IPS DF 6.9 (cell line): ENCODE data around the gene RASA3.

Source experiments
- DNase-seq: peaks from one replicate; pipeline ENCODE4 v3.0.0-alpha.2; 2013; ENCODE audit warnings: low read depth, low spot score
- H3K27ac ChIP-seq: one replicate; pipeline ENCODE4 v1.5.1; 2013; ENCODE audit warnings: low read length, control low read depth
- H3K27me3 ChIP-seq: 2 replicates; pipeline ENCODE4 v1.6.1; 2013; ENCODE audit warnings: mild to moderate bottlenecking, low read length; ENCODE audit not compliant: control insufficient read depth, insufficient read depth
- H3K36me3 ChIP-seq: 2 replicates; pipeline ENCODE4 v1.6.1; 2013; ENCODE audit warnings: low read length; ENCODE audit not compliant: control insufficient read depth, insufficient read depth
- H3K4me1 ChIP-seq: 2 replicates; pipeline ENCODE4 v1.6.1; 2013; ENCODE audit warnings: low read length; ENCODE audit not compliant: control insufficient read depth, insufficient read depth
- H3K4me3 ChIP-seq: 2 replicates; pipeline ENCODE4 v1.5.1; 2013; ENCODE audit warnings: mild to moderate bottlenecking, low read length
- H3K9me3 ChIP-seq: 2 replicates; pipeline ENCODE4 v1.6.1; 2013; ENCODE audit warnings: low read length, inconsistent platforms; ENCODE audit not compliant: control insufficient read depth, insufficient read depth
- WGBS: extraction: QIAGEN DNeasy Blood & Tissue Kit; methylation state at CpG from one replicate; pipeline ENCODE4 v1.1.7; 2013; ENCODE audit warnings: mixed read lengths, missing lambda C conversion rate; ENCODE audit not compliant: insufficient read length, insufficient coverage; 5-methylcytosine and 5-hydroxymethylcytosine counted together

The RASA3 gene

DNA sequence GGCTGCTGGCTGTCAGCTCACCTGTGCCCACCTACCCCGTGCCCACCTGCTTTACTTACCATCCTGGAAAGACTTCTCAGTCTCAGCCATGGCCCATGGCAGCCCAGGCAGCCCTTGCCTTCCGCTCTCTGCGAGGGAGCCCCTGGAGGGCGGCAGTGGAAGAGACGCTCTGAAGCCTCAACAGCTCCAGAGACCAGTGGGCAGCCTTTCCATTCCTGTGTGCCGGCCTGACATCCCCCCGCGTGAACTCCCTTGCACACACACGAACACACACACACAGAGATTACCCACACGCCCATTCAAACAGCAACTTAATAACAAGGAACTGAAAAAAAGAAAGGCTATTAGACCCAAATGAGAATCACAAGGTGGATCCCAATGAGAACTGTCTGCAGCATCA, 14.2 kb upstream of the RASA3 start:
- Histone ChIP-seq H3K27ac (no peak overlapping the region), H3K36me3 (no peaks in the 10 kb centered on the region; the same call in 1 of the 2 replicates), H3K4me1 (no peaks in the 10 kb centered on the region), H3K4me3 (no peak overlapping the region), H3K9me3 (no peaks in the 10 kb centered on the region), H3K27me3 (no peaks in the 10 kb centered on the region)
- DNase-seq = no peak
- no CpG with 5 or more reads among the region's 10 CpGs for WGBS

DNA sequence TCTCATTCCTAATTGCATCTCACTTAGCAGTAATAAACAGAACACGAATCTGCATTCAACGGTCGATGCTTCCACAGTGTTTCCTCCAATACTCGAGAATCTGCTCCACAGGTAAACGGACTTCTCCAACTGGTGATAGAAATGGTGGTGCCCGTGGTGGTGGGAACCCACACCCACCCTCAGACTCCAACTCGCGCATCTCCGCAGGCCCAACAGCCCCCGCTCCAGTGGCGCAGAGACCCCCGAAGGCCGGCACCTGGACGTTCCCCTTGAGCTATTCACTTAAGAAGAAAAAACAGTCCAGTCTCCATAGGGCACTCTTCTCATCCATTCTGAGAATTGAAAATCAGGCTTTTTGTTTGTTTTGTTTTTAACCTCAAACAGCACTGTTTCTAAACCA, 13.8 kb upstream of the RASA3 start:
- WGBS = no CpG with 5 or more reads among the region's 14 CpGs
- H3K36me3 ChIP-seq = no peaks in the 10 kb centered on the region; the same call in 1 of the 2 replicates
- no peak for DNase-seq
- no peak overlapping the region for H3K27ac ChIP-seq
- no peaks in the 10 kb centered on the region for H3K4me1 ChIP-seq
- H3K4me3 ChIP-seq = no peak overlapping the region
- H3K9me3 ChIP-seq = no peaks in the 10 kb centered on the region
- H3K27me3 ChIP-seq = no peaks in the 10 kb centered on the region

DNA sequence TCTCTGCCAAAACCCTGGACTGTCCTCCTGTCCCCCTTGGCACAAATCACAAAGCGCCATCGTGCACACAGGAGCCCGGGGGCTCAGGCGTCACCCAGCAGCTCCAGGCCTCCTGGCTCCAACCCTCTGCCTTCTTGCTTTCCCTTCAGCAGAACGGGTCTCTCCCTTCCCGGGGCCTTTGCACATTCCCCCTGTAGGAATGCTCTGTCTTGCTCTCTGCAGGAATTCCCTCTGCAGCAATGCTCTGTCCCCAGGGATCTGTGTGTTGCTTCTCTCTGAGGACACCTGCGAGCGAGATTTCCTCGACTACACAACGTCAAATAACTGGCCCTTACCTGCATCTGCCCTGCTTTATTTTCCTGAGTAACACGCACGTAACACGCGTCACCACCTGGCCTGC, 13.3 kb upstream of the RASA3 start:
- no peak for DNase-seq
- Histone ChIP-seq H3K4me1 (no peaks in the 10 kb centered on the region), H3K36me3 (no peaks in the 10 kb centered on the region; the same call in 1 of the 2 replicates), H3K27me3 (no peaks in the 10 kb centered on the region), H3K4me3 (no peak overlapping the region), H3K9me3 (no peaks in the 10 kb centered on the region), H3K27ac (no peak overlapping the region)
- no CpG with 5 or more reads among the region's 14 CpGs for WGBS

- H3K27me3 ChIP-seq = no peaks in the 10 kb centered on the region
- no peaks in the 10 kb centered on the region; the same call in 1 of the 2 replicates for H3K36me3 ChIP-seq
- no peak for DNase-seq
- no peaks in the 10 kb centered on the region for H3K9me3 ChIP-seq
- no peaks in the 10 kb centered on the region for H3K4me1 ChIP-seq
- WGBS = no CpG with 5 or more reads among the region's 3 CpGs
- no peak overlapping the region for H3K4me3 ChIP-seq
- no peak overlapping the region for H3K27ac ChIP-seq
Observed at GRCh38 chr13:114145256-114145655, 12.8 kb upstream of the RASA3 start.

DNA sequence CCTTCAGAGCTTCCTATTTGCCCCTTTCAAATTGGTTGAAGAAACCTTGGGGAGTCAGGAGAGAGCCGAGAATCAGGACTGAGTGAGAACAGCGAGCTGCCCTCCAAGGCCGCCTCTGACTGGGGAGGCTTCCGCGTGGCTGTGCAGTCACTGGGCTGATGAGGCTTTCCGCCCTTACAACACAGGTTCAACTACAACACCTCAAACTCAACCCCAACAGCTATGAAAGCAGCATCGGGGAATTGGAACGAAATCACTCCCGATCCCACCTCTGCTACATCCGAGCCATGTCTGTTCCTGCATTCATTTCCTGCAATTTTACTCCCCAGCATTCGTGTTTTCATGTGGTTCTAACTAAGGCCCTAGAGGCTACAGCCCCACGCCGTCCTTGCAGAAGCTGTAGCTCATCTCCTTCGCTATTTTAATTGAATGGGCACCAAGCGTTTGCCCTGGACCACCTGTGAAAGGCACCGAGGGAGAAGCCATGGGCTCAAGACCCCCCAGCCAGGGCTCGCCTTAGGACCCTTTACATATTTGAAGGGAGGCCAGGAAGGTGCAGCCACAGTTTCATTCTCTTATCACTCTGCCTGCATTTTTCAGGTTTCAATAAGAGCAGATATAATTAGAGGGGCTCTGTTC, 12.3 kb upstream of the RASA3 start:
- H3K36me3 ChIP-seq = no peaks in the 10 kb centered on the region; the same call in 1 of the 2 replicates
- no peaks in the 10 kb centered on the region for H3K4me1 ChIP-seq
- no peak overlapping the region for H3K27ac ChIP-seq
- H3K4me3 ChIP-seq = no peak overlapping the region
- H3K9me3 ChIP-seq = no peaks in the 10 kb centered on the region
- H3K27me3 ChIP-seq = no peaks in the 10 kb centered on the region
- no CpG with 5 or more reads among the region's 17 CpGs for WGBS
- DNase-seq = no peak

GRCh38 chr13:114143806-114144605, 11.6 kb upstream of the RASA3 start:
- no peaks in the 10 kb centered on the region for H3K27me3 ChIP-seq
- no CpG with 5 or more reads among the region's 24 CpGs for WGBS
- no peaks in the 10 kb centered on the region for H3K4me1 ChIP-seq
- no peak overlapping the region for H3K4me3 ChIP-seq
- no peak overlapping the region for H3K27ac ChIP-seq
- no peaks in the 10 kb centered on the region; the same call in 1 of the 2 replicates for H3K36me3 ChIP-seq
- no peak for DNase-seq
- no peaks in the 10 kb centered on the region for H3K9me3 ChIP-seq

DNA sequence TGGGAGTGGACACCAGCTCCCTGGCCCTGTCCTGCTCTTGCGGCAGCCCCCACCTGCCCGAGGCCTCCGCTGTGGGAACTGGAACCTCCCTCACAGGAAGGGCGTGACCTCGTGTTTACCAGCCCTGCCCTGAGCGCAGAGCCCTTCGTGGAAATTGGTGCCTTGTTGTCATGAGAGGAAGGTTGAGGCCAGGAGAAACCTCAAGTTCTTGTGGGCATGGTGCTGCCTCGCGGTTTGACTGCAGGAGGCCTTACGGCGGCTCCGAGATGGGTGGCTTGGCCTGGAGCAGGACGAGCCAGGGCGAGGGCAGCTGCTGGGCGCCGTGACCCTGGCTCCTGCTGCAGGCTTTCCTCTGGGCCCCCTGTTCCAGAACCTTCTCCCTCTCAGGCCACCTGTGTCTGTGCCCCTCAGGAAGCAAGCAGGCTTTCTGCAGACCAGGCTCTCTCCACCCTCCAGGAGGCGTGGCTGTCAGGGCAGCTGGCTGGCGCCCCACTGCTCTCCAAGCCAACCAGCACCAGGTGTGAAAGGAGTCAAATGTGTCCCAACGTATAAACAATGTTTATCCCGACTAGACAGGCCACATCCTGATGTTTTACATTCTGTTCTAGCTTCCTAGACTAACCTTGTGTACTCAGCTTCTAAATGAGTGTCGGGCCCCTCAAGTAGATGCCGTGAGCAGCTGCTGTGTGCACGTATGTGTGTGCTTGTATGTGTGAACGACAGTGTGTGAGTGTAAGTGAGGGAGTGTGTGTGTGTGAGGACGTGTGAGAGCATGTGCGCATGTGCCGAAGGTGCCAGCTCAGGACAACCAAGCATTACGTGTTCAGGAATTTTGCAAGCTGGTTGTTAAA, 10.4 kb upstream of the RASA3 start:
- no peak overlapping the region for H3K27ac ChIP-seq
- no peaks in the 10 kb centered on the region for H3K9me3 ChIP-seq
- no peaks in the 10 kb centered on the region for H3K4me1 ChIP-seq
- no peak for DNase-seq
- WGBS = 100% methylated on average over 5 of the region's 28 CpGs
- no peaks in the 10 kb centered on the region; the same call in 1 of the 2 replicates for H3K36me3 ChIP-seq
- H3K27me3 ChIP-seq = no peaks in the 10 kb centered on the region
- H3K4me3 ChIP-seq = no peak overlapping the region

DNA sequence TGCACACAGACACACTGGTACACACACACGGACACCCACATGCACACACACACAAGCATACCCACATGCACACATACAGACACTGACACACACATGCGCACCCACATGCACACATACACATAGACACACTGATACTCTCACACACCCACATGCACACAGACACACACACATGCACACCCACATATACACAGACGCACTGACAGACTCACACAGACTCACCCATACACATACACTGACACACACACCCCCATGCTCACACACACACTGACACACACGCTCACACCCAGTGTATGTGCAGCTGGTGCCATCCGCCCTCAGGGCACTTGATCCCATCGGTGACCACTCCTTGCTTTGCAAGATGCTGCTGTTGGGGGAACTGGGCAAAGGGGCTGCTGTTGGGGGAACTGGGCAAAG, 9.7 kb upstream of the RASA3 start:
- no peaks in the 10 kb centered on the region; the same call in 1 of the 2 replicates for H3K36me3 ChIP-seq
- no peaks in the 10 kb centered on the region for H3K9me3 ChIP-seq
- H3K27ac ChIP-seq = no peak overlapping the region
- no peak overlapping the region for H3K4me3 ChIP-seq
- DNase-seq = no peak
- no CpG with 5 or more reads among the region's 6 CpGs for WGBS
- no peaks in the 10 kb centered on the region for H3K27me3 ChIP-seq
- H3K4me1 ChIP-seq = no peaks in the 10 kb centered on the region

DNA sequence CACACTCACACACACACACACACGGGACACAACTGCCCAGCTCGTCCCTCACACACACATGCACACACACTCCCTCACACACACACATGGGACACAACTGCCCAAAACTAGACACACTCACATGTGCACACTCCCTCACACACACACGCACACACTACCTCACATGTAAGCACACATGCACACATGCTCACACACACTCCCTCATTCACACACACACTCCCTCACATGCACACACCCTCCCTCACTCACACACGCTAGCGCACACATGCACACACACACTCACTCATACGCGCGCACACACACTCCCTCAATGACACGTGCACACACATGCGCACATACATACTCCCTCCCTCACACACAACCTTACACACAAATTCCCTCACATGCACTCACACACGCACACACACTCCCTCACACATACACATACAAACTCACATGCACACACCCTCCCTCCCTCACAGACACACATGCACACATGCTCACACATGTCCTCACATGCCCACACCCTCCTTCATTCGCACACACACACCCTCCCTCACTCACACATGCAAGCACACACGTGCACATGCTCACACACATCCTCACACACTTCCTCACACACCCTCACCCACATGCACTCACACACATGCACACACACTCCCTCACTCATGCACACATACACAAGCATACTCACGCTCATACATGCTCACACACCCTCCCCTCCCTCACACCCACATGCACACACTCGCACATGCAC, 9.0 kb upstream of the RASA3 start:
- Histone ChIP-seq H3K36me3 (no peaks in the 10 kb centered on the region; the same call in 1 of the 2 replicates), H3K4me1 (no peaks in the 10 kb centered on the region), H3K27ac (no peak overlapping the region), H3K27me3 (no peaks in the 10 kb centered on the region), H3K4me3 (no peak overlapping the region), H3K9me3 (no peaks in the 10 kb centered on the region)
- WGBS = 100% methylated on average over 11 of the region's 15 CpGs
- no peak for DNase-seq

DNA sequence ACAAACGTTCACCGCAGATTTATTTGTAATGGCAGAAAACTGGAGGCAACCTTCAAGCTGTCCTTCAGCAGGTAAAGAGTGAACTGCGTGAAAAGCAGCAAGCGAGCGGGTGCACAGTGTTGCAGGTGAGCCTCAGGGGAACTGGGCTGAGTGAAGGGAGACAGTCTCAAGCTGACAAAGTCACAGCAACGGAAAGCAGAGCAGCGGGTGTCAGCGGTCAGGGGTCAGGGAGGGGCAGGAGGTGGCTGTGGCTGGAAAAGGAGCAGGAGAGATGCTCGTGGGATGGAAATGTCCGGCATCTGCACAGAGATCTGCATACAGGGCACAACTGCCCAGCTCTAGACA, 8.5 kb upstream of the RASA3 start:
- H3K4me3 ChIP-seq = no peak overlapping the region
- DNase-seq = no peak
- WGBS = no CpG with 5 or more reads among the region's 10 CpGs
- H3K27ac ChIP-seq = no peak overlapping the region
- H3K36me3 ChIP-seq = no peaks in the 10 kb centered on the region; the same call in 1 of the 2 replicates
- H3K27me3 ChIP-seq = no peaks in the 10 kb centered on the region
- no peaks in the 10 kb centered on the region for H3K4me1 ChIP-seq
- no peaks in the 10 kb centered on the region for H3K9me3 ChIP-seq
